A549 (cell line): ENCODE measurements around the gene TMEM131. TPM values are rescaled to one million over a fixed set of nuclear protein-coding genes. Genes with fewer than 3 reads are reported as not detected.

Experiments used
- ATAC-seq, 2 experiments: fragments of 200-7000 bp in 1 of 2; fragments of >200 bp in 1 of 2; cut with Nextera tagmentation in 1 of 2; cut with Tn5 transposase in 1 of 2; 3 replicates each; pipeline versions ENCODE4 v1.8.0 to v1.9.1; 2018 to 2020; ENCODE audit warnings: mild to moderate bottlenecking in 1 of 2, moderate library complexity in 1 of 2
- CTCF ChIA-PET: fragments of 300-600 bp; sonication (Branson Sonifier 250); formaldehyde crosslinking; extraction: SDS; loops from one replicate; lab custom pipeline; 2021; ENCODE audit warnings: antibody characterized with exemption, inconsistent platforms; lab: Yijun Ruan, JAX
- POLR2A ChIA-PET: fragments of 350-600 bp; formaldehyde crosslinking; extraction: SDS; loops from one replicate; lab custom pipeline; 2021; ENCODE audit warnings: antibody characterized with exemption, inconsistent platforms; lab: Yijun Ruan, JAX
- DNase-seq, 2 experiments: peaks; one replicate each; pipeline versions ENCODE4 v3.0.0 to v3.0.0-alpha.2; 2011 to 2016; ENCODE audit warnings: low read depth in 1 of 2, low spot score in 1 of 2
- FAIRE-seq: peaks from 2 replicates; lab custom pipeline; 2011; peaks lifted over from hg19 to GRCh38; lab: Jason Lieb, UNC
- H3K27ac ChIP-seq, 2 experiments: fragments of >200 bp; sonication (Bioruptor Twin); formaldehyde crosslinking; 3 replicates each; pipeline ENCODE4 v1.5.1; 2016 to 2017
- H3K4me1 ChIP-seq: fragments of >200 bp; sonication (Bioruptor Twin); formaldehyde crosslinking; 3 replicates; pipeline ENCODE4 v1.6.1; 2016
- H3K4me2 ChIP-seq: fragments of >200 bp; sonication (Bioruptor Twin); formaldehyde crosslinking; 3 replicates; pipeline ENCODE4 v1.6.1; 2016
- H3K4me3 ChIP-seq: fragments of >200 bp; sonication (Bioruptor Twin); formaldehyde crosslinking; 3 replicates; pipeline ENCODE4 v1.5.1; 2016
- H3K9me3 ChIP-seq: fragments of >200 bp; sonication (Bioruptor Twin); formaldehyde crosslinking; 3 replicates; pipeline ENCODE4 v1.6.1; 2016
- BHLHE40 ChIP-seq: IDR thresholded peaks from 2 replicates; pipeline ENCODE4 v1.6.1; 2012; ENCODE audit warnings: low read depth, low read length, inconsistent platforms
- CEBPB ChIP-seq, 2 experiments: fragments of >200 bp in 1 of 2; sonication (Bioruptor Twin) in 1 of 2; formaldehyde crosslinking in 1 of 2; IDR thresholded peaks; 2 replicates each; pipeline ENCODE4 v1.6.1; 2012 to 2016
- EHF ChIP-seq: fragments of 250-450 bp; sonication (Bioruptor Pico); IDR thresholded peaks from 2 replicates; pipeline ENCODE4 v1.5.0; 2020; ENCODE audit warnings: mild to moderate bottlenecking
- FOSL2 ChIP-seq, 2 experiments: fragments of 450-650 bp in 1 of 2; fragments of >200 bp in 1 of 2; sonication (Bioruptor Twin) in 1 of 2; formaldehyde crosslinking; IDR thresholded peaks; 2 replicates each; pipeline versions ENCODE4 v1.5.0 to v1.6.1; 2016 to 2020; ENCODE audit warnings: mild to moderate bottlenecking in 1 of 2, moderate library complexity in 1 of 2
- FOXS1 ChIP-seq: fragments of 250-450 bp; sonication (Bioruptor Pico); IDR thresholded peaks from 2 replicates; pipeline ENCODE4 v1.5.0; 2020; ENCODE audit warnings: mild to moderate bottlenecking, moderate library complexity
- JUN ChIP-seq, 2 experiments: fragments of >200 bp; sonication (Bioruptor Twin); formaldehyde crosslinking; IDR thresholded peaks; 2 replicates in 1 of 2; 3 replicates in 1 of 2; pipeline ENCODE4 v1.6.1; 2016 to 2017
- MYC ChIP-seq: IDR thresholded peaks from 2 replicates; pipeline ENCODE4 v1.6.1; 2012; ENCODE audit warnings: mild to moderate bottlenecking, inconsistent platforms, low read length, improper control_type of control experiment, borderline replicate concordance
- NR3C1 ChIP-seq: fragments of >200 bp; sonication (Bioruptor Twin); formaldehyde crosslinking; IDR thresholded peaks from 3 replicates; pipeline ENCODE4 v1.6.1; 2017
- POLR2AphosphoS2 ChIP-seq: conservative IDR thresholded peaks from 2 replicates; pipeline ENCODE4 v1.6.1; 2012; ENCODE audit warnings: low read length, improper control_type of control experiment, inconsistent platforms
- RCOR1 ChIP-seq: fragments of 150-350 bp; IDR thresholded peaks from 2 replicates; pipeline ENCODE4 v1.6.1; 2014; ENCODE audit warnings: antibody characterized with exemption, low read length, low read depth
- RFX5 ChIP-seq: fragments of 450-650 bp; IDR thresholded peaks from 2 replicates; pipeline ENCODE4 v1.7.1; 2014; ENCODE audit warnings: antibody characterized with exemption, mild to moderate bottlenecking, moderate library complexity
- RNF2 ChIP-seq: fragments of 200-600 bp; sonication (generic); IDR thresholded peaks from 2 replicates; pipeline ENCODE4 v1.6.1; 2016; ENCODE audit warnings: low read depth, mild to moderate bottlenecking, antibody characterized with exemption, moderate library complexity, borderline replicate concordance
- TP53 ChIP-seq: fragments of 250-450 bp; sonication (Bioruptor Pico); IDR thresholded peaks from 2 replicates; pipeline ENCODE4 v1.5.0; 2021; ENCODE audit warnings: mild to moderate bottlenecking, moderate library complexity
- WGBS: methylation state at CpG from one replicate; pipeline ENCODE4 v1.1.6; 2017; ENCODE audit errors: missing lambda C conversion rate; 5-methylcytosine and 5-hydroxymethylcytosine counted together
- polyA plus RNA-seq, 4 experiments: library from polyadenylated mRNA; depleted of rRNA in 3 of 4; stranded (reverse); fragments of >200 nt; fragmentation: RNase III in 1 of 4; extraction: RNeasy Plus Mini Kit Qiagen cat#74134 plus additional on column Dnase treatment in 1 of 4; gene quantifications; 2 replicates in 3 of 4; 3 replicates in 1 of 4; pipeline ENCODE4 v1.2.3, GENCODE V29; 2011 to 2017
- TF ChIP-seq, protein P1 (sequence below): fragments of 150-350 bp; IDR thresholded peaks from 2 replicates; pipeline ENCODE4 v1.6.1; 2014; ENCODE audit warnings: low read depth, mild to moderate bottlenecking, low read length
- TF ChIP-seq, protein P2 (sequence below): fragments of >200 bp; sonication (Bioruptor Twin); formaldehyde crosslinking; IDR thresholded peaks from 3 replicates; pipeline ENCODE4 v1.5.1; 2016
- TF ChIP-seq, protein P3 (sequence below): fragments of 250-450 bp; sonication (Bioruptor Pico); IDR thresholded peaks from 2 replicates; pipeline ENCODE4 v1.5.0; 2020; ENCODE audit warnings: low read depth, mild to moderate bottlenecking, moderate library complexity

TMEM131 gene
- polyA plus RNA-seq, 2 of the 4 experiments (the other 2 are of a cell fraction) = 14.5 to 21.8 TPM

DNA sequence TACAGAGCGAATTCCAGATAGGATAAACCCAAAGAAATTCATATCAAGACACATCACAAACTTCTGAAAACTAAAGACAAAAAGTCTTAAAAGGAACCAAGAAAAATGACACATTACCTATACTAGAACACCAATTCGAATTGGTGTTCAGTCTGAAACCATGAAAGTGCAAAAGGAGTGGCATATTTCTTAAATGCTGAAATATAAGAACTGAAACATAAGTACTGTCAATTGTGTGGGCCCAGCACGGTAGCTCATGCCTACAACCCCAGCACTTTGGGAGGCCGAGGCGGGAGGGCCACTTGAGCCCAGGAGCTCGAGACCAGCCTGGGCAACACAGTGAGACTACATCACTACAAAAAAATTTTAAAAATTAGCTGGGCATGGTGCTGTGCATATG, 43.4 kb downstream of the TMEM131 start:
- POLR2A ChIA-PET = no interaction called here
- no peak for TF ChIP-seq RFX5
- Histone ChIP-seq H3K4me3 (no peak overlapping the region), H3K9me3 (no peaks in the 10 kb centered on the region), H3K4me2 (no peak overlapping the region), H3K27ac (no peak overlapping the region), H3K4me1 (peaks cover 13% of the 10 kb centered on the region)
- ATAC-seq = no peak
- WGBS = 95% methylated on average over 6 of the region's 6 CpGs
- CTCF ChIA-PET = interaction anchor here (1.0 kb wide), 1 partner anchor 146 kb away, joined by 3 read pairs; no protein-coding TSS in a partner anchor
- no peak for FAIRE-seq
- no peak for DNase-seq

DNA sequence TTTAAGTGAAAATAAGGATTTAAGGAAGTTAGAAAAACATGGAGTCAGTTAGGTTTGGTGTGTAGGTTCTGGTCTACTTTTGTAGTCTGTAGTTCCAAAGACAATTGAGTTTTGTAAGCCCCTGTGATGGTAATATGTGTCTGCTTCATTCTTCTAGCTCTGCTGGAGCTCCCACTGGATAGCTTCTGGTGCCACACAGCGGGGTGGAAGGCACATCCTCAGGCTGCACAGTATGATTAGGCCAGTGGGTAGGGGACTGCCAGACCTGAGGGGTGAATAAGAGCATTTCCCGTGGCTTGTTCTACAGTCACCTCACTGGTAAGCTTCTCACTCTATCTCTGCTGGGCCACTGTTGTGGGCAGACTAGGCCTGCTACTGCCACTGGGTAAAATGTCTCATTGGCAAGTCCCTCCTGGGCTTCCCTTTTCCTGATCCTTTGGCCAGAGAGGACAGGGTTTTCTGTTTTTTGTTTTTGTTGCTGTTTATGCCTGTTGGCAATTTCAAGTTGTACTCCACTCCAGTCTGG, 44.5 kb downstream of the TMEM131 start:
- DNase-seq (no peak), ATAC-seq (peak in 1 of 2 experiments; percentile 61; a peak in 2 of 6 replicates)
- H3K9me3 ChIP-seq = no peaks in the 10 kb centered on the region
- 100% methylated on average over 2 of the region's 2 CpGs for WGBS
- no peak for TF ChIP-seq FOXS1 (CRISPR knock-in tag)
- TF ChIP-seq EHF (CRISPR knock-in tag) = no peak
- TF ChIP-seq, protein P1, sequence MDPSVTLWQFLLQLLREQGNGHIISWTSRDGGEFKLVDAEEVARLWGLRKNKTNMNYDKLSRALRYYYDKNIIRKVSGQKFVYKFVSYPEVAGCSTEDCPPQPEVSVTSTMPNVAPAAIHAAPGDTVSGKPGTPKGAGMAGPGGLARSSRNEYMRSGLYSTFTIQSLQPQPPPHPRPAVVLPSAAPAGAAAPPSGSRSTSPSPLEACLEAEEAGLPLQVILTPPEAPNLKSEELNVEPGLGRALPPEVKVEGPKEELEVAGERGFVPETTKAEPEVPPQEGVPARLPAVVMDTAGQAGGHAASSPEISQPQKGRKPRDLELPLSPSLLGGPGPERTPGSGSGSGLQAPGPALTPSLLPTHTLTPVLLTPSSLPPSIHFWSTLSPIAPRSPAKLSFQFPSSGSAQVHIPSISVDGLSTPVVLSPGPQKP = no peak
- TF ChIP-seq POLR2AphosphoS2 = no peak
- TF ChIP-seq RFX5 = no peak
- TF ChIP-seq BHLHE40 = no peak
- no peak for TF ChIP-seq JUN (IDR thresholded peaks at IDR 0.05)
- TF ChIP-seq, protein P2, sequence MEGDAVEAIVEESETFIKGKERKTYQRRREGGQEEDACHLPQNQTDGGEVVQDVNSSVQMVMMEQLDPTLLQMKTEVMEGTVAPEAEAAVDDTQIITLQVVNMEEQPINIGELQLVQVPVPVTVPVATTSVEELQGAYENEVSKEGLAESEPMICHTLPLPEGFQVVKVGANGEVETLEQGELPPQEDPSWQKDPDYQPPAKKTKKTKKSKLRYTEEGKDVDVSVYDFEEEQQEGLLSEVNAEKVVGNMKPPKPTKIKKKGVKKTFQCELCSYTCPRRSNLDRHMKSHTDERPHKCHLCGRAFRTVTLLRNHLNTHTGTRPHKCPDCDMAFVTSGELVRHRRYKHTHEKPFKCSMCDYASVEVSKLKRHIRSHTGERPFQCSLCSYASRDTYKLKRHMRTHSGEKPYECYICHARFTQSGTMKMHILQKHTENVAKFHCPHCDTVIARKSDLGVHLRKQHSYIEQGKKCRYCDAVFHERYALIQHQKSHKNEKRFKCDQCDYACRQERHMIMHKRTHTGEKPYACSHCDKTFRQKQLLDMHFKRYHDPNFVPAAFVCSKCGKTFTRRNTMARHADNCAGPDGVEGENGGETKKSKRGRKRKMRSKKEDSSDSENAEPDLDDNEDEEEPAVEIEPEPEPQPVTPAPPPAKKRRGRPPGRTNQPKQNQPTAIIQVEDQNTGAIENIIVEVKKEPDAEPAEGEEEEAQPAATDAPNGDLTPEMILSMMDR = no peak
- TF ChIP-seq RCOR1 = no peak
- TF ChIP-seq MYC = no peak
- TF ChIP-seq, all 56 proteins: peak for 0
- POLR2A ChIA-PET = no interaction called here
- FAIRE-seq = no peak
- H3K27ac ChIP-seq = peak overlapping the region in 1 of 2 experiments; percentile 51; a peak in 2 of 6 replicates
- no peak overlapping the region for H3K4me3 ChIP-seq
- CTCF ChIA-PET = no interaction called here
- peak overlapping the region; percentile 30; the same call in 1 of the 3 replicates for H3K4me2 ChIP-seq
- H3K4me1 ChIP-seq = peaks cover 13% of the 10 kb centered on the region

DNA sequence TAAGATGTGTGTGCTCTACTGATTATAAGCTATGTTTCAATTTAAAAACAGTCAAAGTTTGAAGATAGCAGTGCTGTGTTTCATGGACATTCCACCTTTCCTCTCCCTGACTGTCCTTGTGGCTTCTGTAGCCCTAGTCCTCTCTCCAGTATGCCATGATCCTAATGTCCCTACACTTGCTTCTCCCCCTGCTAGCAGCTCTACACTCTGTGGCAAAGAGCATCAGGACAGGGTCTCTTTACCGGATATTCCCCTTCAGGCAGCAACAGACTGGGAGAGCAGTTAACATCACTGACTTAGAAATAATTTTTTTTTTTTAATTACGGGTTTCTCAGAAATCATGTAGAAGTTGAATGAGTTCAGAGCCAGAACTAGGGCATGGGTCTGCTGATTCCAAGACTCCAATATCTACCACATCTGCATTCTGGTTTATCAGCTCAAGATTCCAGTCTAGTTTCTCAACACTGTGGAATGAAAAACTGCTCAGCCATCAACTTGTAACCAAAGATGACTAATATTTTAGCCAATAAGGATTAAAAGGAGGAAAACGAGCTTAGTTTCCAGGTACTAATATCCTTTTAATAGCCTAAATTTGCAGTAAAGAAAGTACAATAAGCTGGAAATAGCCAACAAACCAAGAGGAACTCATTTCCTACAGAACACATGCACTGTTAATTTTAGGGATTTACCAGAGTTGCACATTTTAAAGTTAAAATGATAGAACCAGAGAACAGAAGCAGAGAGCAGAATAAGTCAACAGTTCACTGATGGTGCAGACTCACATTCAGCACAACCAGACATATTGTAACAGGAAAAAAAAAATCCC, 45.2 kb downstream of the TMEM131 start:
- no peaks in the 10 kb centered on the region for H3K9me3 ChIP-seq
- POLR2A ChIA-PET = no interaction called here
- FAIRE-seq (no peak), ATAC-seq (peak; percentile 34 to 70; a peak in 3 of 6 replicates), DNase-seq (no peak)
- H3K4me2 ChIP-seq = peak overlapping the region; percentile 30; the same call in 1 of the 3 replicates
- H3K4me3 ChIP-seq = no peak overlapping the region
- WGBS = 60% methylated on average over 3 of the region's 3 CpGs
- CTCF ChIA-PET = interaction anchor here (1.2 kb wide), 1 partner anchor 15 kb away, joined by 3 read pairs; no protein-coding TSS in a partner anchor
- peaks cover 13% of the 10 kb centered on the region for H3K4me1 ChIP-seq
- TF ChIP-seq TP53 (CRISPR knock-in tag) = no peak
- no peak for TF ChIP-seq FOSL2 (IDR thresholded peaks at IDR 0.05)
- TF ChIP-seq FOSL2 (CRISPR knock-in tag; IDR thresholded peaks at IDR 0.05) = no peak
- no peak for TF ChIP-seq BHLHE40
- TF ChIP-seq NR3C1 = no peak
- TF ChIP-seq, protein P3, sequence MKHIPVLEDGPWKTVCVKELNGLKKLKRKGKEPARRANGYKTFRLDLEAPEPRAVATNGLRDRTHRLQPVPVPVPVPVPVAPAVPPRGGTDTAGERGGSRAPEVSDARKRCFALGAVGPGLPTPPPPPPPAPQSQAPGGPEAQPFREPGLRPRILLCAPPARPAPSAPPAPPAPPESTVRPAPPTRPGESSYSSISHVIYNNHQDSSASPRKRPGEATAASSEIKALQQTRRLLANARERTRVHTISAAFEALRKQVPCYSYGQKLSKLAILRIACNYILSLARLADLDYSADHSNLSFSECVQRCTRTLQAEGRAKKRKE = no peak
- TF ChIP-seq CEBPB (IDR thresholded peaks at IDR 0.05) = no peak
- TF ChIP-seq RFX5 = peak; percentile 78; the same call in 1 of the 2 replicates
- TF ChIP-seq RNF2 = no peak
- TF ChIP-seq, all 56 proteins: peak for 1
- H3K27ac ChIP-seq = peak overlapping the region in 1 of 2 experiments; percentile 51; a peak in 2 of 6 replicates
